Measurements from ENCODE around the gene PCNA.

Gene PCNA

DNA sequence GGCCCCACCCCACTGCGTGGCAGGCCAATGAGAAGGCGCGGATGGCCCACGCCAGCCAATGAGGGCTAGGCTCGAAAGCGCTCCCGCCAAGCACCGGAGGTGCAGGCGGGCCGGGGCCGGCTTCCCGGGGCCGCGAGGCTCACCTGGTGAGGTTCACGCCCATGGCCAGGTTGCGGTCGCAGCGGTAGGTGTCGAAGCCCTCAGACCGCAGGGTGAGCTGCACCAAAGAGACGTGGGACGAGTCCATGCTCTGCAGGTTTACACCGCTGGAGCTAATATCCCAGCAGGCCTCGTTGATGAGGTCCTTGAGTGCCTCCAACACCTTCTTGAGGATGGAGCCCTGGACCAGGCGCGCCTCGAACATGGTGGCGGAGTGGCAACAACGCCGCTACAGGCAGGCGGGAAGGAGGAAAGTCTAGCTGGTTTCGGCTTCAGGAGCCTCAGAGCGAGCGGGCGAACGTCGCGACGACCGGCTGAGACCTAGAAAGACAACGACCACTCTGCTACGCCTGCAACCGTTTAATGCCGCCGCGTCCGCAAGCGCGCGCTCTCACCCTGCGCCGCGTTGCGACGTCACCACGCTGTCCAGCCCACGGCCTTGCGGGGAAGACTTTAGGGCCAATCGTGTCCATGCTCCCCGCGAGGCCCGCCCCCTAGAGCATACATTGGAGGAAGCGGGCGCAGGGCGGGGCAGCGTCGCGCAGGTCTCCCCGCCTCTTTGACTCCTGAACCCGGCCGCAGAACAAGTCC is at the start of gene PCNA:
PCNA (minus strand) TSS at position 524 of the 750 bp plus-strand sequence; CDS start at position 364, 160 bp downstream.
- H3K4me3 ChIP-seq (ENCODE audit: low read depth, low read length): peak within 1 kb of the TSS; percentile 100

DNA sequence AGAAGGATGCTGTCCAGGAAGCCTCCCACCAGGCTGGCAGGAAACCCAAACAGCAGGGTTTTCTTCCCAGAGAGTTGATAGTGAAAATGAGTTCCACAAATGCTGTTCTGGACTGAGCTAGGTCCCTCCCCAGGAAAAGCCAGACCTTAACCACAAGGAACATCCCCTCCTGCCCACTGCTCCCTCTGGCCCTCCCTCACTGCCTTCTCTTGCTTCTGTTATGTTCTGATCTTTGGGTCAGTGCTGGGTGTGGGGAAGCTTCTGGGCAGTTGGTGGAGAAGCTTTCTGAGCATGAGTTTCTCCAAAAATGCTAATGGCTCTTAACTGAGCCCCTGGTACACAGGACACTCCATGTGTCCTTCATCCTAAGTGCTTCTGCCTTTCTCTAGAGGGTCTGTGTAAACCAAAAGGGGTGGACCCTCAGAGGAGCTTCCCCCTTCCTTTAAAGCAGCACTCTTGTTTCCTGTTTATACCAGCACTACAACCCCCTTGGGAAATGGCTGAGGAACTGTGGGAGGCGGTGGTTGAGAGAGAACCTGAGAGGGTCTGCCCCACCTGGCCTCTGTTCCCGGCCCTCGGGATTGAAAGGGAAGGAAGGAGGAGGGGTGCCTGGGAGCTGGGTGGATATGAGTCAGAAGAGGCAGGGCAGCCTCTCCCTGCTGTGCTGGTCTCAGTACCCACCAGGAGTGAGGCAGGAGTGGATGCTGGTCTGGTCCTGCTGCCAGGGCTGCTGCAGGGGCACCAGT is 49.1 kb upstream of the PCNA start:
- no peak overlapping the region for H3K4me3 ChIP-seq (ENCODE audit: low read depth, low read length)

DNA sequence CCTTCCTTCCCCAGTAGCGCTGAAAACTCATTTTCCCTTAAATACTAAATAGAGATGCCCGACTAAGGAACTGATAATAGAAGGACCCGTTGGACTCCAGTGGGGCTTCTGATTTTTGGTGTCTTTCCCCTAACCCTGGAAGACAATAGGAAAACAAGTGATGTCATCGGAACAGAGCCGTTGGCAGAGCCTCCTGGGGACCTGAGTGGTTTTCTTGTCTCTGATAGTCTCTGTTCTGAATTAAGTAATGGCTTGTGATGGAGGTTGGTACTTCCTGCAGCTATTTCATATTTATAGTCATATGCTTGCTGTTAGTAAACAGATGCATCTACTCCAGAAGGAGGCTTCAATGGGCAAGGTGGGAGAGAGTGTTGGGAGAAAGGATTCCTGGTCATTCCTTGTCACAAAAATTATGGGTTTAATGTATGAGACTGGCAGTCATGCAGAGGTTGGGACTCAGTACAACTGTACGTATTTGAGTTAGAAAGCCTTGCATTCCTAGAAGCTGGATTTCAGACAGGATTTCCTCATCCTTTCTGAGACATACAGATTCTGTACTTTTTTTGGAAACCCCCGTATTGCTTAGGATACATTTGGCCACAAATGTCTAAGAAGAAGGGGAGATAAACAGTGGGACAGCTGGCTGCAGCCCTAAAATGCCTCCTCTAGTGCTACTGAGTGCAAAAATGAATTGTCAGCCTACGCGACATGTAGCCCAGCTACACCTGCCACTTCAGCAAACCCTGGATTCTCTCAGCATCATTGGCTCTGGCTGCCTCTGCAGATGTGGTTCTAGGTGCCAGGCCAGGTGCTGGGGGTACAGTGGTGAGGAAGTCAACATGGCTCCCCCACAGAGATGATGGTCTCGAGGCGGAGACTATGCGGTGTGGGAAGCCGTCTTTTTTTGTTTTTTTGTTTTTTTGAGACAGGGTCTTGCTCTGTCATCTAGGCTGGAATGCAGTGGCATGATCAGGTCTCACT is 45.2 kb upstream of the PCNA start:
- no peak overlapping the region for H3K4me3 ChIP-seq (ENCODE audit: low read depth, low read length)

DNA sequence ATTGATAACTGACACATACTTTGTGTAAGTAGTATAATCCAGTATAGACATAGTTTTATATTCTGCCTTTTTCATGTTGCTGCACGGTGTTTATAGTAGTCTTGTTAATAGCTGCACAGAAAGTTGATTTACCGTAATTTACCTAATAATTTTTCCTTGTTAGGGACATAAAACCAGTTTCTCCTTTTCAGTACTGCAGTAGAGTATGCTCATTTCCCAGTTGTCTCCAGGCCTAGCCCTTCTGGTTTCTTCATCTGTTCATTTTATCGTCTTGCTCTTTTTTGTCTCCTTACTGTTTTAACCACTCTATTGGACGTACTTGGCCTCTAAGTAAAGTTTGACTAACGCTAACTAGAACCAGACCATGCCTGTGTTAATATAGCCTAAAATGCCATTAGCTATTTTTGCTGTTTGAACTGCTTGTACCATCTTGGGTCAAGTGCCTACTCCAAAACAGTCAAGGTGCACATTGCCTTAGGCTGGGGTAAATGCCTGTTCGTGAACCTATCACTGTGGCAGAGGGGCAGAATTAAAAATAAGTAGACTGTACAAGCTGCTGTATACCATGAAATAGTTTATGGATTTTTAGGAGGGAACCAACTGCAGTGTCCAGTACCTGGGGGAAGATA is 41.9 kb upstream of the PCNA start:
- no peak overlapping the region for H3K4me3 ChIP-seq (ENCODE audit: low read depth, low read length)

DNA sequence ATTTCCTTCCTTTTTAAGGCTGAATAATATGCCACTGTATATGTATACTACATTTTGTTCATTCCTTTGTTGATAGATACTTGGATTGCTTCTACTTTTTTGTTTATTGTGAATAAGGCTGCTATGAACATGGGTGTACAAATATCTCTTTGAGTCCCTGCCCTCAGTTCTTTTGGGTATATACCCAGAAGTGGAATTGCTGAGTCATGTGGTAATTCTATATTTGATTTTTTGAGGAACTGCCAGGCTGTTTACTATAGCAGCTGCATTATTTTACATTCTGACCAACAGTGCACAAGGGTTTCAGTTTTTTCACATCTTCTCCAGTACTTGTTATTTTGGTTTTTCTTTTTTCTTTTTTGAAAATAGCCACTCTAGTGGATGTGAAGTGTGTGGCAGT is 41.1 kb upstream of the PCNA start:
- no peak overlapping the region for H3K4me3 ChIP-seq (ENCODE audit: low read depth, low read length)

DNA sequence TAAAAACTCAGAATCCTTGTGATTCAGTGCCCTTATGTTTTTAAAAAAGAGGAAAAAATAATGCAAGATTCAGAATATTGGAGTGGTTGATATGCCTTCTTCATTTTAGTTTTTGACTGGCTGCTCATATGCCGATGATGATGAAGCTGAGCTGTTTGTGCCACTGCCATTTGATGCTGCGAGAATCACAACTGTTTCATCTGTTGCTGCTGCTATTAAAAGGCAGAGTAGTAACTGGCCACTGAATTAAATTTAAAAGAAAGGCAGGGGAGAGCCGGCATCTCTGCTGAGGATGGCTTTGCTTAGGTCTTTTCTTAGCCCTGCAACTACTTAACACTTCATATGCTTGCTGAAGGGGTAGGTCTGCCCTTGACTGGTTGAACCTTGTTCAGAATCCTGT is 40.2 kb upstream of the PCNA start:
- no peak overlapping the region for H3K4me3 ChIP-seq (ENCODE audit: low read depth, low read length)

DNA sequence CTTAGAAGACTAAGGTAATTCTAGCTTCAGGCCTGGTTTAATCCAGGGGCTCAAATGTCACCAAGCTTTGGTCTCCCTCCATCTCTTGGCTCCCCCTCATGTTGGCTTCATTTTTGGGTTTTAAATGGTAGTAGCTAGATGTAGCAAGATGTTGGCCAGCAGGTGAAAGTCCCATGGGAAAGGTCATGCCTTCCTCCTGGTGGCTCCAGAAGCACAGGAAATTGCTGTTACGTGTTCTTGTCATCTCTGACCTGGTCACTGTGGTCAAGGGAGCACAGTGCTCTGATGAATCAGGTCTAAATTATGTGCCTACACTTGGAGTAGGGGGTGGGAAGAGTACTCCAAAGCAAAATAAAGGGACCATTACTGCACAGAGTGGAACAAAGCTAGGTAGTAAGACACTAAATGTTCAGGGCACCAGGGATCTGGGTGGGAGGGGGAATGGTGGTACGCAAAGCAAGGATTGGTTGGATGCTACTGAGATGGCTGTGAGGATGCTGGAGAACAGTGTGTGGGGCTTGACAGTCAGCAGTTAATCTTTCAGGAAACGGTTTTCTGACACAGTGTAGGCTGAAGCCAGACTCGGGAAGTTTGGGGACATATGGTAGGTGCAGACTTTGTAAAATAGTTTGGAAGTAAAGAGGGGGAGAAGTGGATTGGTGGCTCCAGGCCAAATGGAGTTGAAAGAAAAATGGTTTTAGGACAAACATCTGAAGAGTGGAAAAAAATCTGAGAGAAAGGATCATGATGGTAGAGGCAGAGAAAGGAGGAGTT is 37.1 kb upstream of the PCNA start:
- H3K4me3 ChIP-seq (ENCODE audit: low read depth, low read length): no peak overlapping the region

DNA sequence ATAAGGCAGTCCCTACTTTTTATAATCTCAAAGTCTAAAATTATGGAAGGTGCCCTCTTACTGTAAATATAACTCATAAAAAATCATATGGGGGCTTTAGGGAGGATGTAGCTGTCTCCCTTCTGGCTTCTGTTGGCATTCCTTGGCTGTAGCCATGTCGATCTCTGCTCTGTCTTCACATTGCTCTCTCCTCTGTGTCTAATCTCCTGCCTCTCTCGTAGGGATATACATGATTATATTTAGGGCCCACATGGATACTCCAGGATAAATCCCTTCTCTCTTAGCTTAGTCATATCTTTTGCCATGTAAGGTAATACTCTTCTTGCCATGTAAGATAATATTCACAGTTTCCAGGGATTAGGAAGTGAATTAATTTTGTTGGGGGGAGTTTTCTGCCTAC is 35.6 kb upstream of the PCNA start:
- H3K4me3 ChIP-seq (ENCODE audit: low read depth, low read length): no peak overlapping the region

DNA sequence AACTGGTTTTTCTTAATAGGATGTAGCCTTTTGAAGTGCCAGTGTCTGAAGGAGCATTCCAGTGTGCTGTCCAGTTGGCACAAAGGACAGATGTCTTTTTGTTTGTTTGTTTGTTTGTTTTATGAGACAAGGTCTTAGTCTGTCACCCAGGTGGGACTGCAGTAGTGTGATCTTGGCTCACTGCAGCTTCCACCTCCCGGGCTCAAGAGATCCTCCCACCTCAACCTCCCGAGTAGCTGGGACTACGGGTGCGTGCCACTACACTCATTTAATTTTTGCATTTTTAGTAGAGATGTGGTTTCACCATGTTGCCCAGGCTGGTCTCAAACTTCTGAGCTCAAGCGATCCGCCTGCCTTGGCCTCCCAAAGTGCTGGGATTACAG is 34.8 kb upstream of the PCNA start:
- H3K4me3 ChIP-seq (ENCODE audit: low read depth, low read length): no peak overlapping the region

DNA sequence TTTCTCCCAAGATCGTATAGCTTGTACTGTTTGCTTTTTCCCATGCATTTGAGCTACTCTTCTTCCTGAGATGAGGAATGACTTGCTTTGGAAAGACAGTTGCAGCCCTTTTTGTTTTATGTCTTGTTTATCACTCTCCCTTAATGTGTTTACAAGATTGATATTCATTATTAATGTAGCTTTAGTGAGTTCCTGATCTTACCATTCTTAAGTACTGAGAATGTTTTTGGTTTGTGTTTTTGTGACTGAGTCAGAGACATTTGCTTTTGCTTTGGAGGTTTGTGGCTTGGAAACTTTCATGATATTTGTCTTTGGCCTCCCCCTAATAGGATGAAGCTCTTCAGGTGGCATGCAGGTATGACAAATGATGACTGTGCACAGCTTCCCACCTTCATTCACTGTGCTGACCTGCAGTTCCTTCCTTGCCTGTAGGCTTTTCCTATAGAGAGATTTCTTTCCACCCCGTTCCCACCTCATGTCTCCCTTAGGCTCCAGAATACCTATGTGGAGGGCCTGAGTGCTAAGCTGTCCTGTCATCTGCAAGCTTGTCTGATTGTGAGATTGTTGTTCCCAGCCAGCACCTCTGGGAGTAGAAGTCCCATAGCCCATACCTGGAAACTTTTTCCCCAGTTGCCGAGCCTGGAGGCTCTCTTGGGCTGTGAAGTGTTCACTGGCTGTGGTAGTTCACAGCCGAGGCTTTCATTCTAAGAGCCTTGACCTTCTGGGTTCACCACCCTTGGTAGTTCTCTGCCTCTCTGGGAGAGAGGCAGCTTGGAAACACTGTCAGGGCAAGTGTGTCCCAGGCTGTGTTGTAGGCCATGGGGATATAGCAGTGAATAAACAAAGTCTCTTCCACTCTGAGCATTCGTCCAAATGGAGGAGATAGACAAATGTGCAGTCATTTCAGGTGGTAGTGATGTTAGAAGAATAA is 34.1 kb upstream of the PCNA start:
- H3K4me3 ChIP-seq (ENCODE audit: low read depth, low read length): no peak overlapping the region

DNA sequence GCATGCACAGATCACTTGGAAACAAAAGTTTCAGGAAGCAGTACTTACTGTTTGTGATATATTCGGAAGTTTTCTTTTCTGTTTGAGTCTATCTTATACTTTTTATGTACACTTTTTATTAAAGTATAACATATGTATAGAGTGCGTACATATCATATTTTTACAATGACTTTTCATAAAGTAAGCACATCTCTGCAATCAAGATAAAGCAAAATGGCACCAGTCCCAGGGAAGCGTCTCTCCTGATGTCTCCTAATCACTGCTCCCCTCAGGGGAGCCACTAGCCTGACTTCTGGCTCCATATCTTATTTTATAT is 33.4 kb upstream of the PCNA start:
- no peak overlapping the region for H3K4me3 ChIP-seq (ENCODE audit: low read depth, low read length)

DNA sequence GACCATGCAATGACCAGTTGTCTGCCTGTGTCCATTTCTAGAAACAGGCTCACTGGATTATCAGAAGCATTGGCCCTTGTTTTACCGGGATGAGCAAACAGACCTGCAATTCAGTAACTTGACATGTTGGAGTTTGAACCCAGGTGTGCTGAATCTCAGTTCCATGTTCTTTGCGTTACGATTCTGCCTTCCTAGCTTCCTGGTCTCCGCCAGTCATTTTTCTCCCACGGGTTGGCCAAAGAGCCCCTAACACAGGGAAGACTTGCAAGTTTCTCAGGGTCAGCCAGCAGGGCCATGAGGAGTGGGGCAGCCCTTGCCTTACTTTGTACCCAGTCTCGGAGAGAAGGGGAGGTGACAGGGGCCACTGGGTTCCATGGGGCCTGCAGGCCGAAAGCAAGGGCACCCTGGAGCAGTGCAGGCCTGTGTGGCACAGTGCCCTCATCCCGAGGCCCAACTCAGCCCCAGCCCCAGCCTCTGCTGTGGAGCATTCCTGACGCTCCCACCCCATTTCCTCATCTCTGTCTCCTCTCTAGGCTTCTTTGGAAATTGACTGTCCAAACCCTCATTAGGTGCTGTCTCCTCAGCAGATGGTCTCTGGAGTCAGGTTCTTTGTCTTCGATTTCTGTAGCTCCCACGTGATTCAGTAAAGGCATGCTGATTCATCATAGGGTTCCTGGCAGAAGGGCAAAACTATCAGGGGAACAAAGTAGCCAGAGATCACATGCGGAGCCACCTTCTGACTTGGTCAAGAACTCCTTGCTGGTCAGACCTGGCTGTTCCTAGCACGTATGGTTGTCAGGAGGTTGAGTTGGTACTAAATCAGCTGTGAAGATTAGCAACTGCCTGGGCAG is 30.7 kb upstream of the PCNA start:
- H3K4me3 ChIP-seq (ENCODE audit: low read depth, low read length): no peak overlapping the region

DNA sequence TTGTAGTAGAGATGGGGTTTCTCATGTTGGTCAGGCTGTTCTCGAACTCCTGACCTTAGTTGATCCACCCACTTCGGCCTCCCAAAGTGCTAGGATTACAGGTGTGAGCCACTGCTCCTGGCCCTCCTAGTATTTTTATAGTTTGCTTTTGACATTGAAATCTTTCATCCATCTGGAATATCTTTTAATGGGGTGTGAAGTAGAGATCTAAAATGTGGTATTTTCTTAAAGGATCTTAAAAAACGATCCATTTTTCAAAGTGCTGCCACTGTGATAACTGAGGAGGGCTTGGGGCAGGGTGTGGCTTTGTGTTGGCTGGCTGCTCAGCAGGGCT is 30.1 kb upstream of the PCNA start:
- no peak overlapping the region for H3K4me3 ChIP-seq (ENCODE audit: low read depth, low read length)

DNA sequence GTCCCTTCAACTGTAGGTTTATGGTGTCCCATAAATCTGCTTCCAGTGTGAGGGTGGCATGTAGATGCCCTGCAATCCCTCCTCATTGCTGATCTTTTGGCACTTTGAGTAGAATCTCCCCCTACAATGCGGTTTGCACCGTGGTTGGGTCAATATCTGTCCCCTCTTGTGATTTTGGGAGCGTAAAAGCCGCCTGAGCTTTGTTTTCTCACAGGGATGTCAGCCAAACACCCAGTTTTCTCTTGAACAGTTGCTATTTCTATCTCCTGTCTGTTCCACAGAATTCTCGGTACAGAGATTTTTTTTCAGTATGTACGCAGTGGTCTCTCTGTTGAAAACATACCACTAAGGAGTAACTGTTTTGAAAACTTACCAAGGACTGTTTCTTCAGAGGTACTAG is 28.8 kb upstream of the PCNA start:
- no peak overlapping the region for H3K4me3 ChIP-seq (ENCODE audit: low read depth, low read length)

DNA sequence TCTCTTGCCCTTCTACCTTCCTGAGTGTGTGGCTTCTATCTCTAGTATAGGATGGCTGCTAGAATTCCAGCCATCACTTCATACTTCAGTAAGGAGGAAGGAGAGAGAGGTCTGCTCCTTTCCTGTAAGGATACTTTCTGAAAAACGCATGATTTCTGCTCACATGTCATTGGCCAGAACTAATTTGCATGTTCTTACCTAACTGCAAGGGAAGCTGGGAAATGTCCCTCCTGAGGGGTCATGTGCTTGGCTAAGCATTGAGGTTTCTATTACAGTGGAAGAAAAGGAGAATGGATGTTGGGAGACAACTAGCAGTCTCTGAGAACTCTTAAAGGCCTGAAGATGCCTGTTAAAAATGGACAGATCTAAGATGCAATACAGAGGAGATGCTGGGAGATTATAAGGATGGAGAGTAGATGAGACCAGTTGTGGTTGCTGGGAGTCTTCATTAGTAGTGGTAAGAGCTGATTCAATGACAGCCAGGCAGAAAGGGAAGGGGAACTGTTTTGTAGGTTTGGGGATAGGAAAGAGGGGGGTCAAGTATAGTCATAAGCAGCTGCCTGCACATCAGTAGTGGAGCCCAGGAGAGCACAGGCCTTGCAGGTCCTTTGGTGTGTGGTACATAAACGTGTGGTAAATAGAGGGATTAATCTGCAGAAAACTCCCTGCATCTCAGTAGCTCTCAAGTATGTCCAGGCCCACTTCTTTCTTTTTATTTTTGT is 27.3 kb upstream of the PCNA start:
- H3K4me3 ChIP-seq (ENCODE audit: low read depth, low read length): no peak overlapping the region

DNA sequence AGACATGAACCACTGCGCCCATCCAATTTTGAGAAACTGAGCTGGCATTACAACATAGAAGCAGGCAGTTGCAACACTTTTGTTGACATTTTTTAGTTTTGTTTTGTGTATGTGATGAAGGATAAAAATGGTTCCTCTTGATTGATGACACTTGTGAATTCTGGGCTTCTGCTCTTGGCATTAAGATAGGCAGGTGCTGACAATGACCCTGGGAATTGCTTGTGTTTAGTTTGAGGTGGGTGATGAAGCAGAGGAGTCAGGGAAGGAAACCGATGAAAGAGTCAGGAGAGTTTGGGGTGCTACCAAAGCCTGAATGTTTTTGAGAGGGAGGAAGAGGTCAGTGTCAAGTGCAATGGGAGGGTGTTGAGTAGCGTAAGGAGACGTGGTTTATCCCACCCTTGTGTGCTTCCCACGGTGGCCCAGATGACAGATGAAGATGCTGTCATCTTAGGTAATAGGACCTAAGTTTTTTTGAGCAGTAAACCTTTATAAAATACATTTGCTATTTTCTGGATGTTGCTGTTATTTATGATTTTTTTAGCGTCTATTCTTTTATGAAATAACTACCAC is 26.4 kb upstream of the PCNA start:
- H3K4me3 ChIP-seq (ENCODE audit: low read depth, low read length): no peak overlapping the region

DNA sequence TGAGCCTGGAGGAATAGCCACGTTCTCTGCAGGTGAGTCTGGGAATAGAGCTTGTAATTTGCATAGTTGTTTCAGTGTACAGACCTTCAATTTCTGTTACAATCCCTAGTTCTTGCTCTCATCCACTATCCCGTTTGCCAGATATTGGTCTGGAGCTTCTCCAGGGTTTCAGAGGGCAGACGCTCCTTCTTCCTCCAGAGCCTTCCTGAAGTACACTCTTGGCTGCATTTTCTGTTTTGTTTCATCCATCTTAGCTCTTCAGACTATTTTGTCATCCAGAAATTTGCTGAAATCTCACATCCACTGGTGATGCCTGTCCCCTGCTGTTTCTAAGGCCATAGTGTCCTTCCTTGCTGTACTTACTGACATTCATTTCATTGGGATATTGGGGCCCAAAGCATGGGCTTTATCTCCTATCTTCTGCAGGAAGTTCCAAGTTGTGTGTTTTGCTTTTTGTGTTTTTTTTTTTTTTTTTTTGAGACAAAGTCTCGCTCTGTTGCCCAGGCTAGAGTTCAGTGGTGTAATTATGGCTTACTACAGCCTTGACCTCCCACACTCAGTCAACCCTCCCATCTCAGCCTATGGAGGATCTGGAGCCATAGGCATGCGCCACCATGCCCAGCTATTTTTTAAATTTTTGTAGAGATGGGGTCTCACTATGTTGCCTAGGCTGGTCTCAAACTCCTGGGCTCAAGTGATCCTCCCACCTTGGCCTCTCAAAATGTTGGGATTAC is 25.8 kb upstream of the PCNA start:
- H3K4me3 ChIP-seq (ENCODE audit: low read depth, low read length): no peak overlapping the region
